SK-N-SH treated with all-trans-retinoic acid at 6 μM for 48 hours (cell line): ENCODE results near the gene SYNDIG1.

Experiments used
- ATAC-seq: fragments of 200-7000 bp; cut with Tn5 transposase; 3 replicates; pipeline ENCODE4 v1.9.1; 2020; ENCODE audit warnings: mild to moderate bottlenecking, moderate library complexity
- ARNTL ChIP-seq: fragments of 450-650 bp; formaldehyde crosslinking; IDR thresholded peaks from 2 replicates; pipeline ENCODE4 v1.5.0; 2020; ENCODE audit warnings: low read depth, mild to moderate bottlenecking, moderate library complexity, borderline replicate concordance
- BACH2 ChIP-seq: fragments of 250-450 bp; sonication (Bioruptor Pico); IDR thresholded peaks from 2 replicates; pipeline ENCODE4 v1.9.0; 2021; ENCODE audit warnings: mild to moderate bottlenecking, borderline replicate concordance
- CSDC2 ChIP-seq: fragments of 250-450 bp; sonication (Bioruptor Pico); IDR thresholded peaks from 2 replicates; pipeline ENCODE4 v1.5.0; 2020; ENCODE audit warnings: mild to moderate bottlenecking, moderate library complexity
- GLIS3 ChIP-seq: fragments of 250-450 bp; sonication (Bioruptor Pico); IDR thresholded peaks from 2 replicates; pipeline ENCODE4 v1.5.0; 2020; ENCODE audit warnings: mild to moderate bottlenecking, moderate library complexity
- ISL1 ChIP-seq: fragments of 250-450 bp; sonication (Bioruptor Pico); IDR thresholded peaks from 2 replicates; pipeline ENCODE4 v2.1.2; 2022; ENCODE audit warnings: mild to moderate bottlenecking, moderate library complexity
- PPARA ChIP-seq: fragments of 250-450 bp; sonication (Bioruptor Pico); IDR thresholded peaks from 2 replicates; pipeline ENCODE4 v1.5.0; 2020; ENCODE audit warnings: mild to moderate bottlenecking, borderline replicate concordance
- RARB ChIP-seq: fragments of 250-450 bp; sonication (Bioruptor Pico); IDR thresholded peaks from 2 replicates; pipeline ENCODE4 v1.8.0; 2021; ENCODE audit warnings: mild to moderate bottlenecking, moderate library complexity
- SNAI2 ChIP-seq: fragments of 250-450 bp; sonication (Bioruptor Pico); IDR thresholded peaks from 2 replicates; pipeline ENCODE4 v1.5.0; 2020; ENCODE audit warnings: mild to moderate bottlenecking, moderate library complexity
- TCF4 ChIP-seq: fragments of 250-450 bp; sonication (Bioruptor Pico); IDR thresholded peaks from 2 replicates; pipeline ENCODE4 v1.8.0; 2021; ENCODE audit warnings: mild to moderate bottlenecking, moderate library complexity, borderline replicate concordance
- TOX ChIP-seq: fragments of 250-450 bp; sonication (Bioruptor Pico); IDR thresholded peaks from 2 replicates; pipeline ENCODE4 v1.8.0; 2021; ENCODE audit warnings: mild to moderate bottlenecking, moderate library complexity, borderline replicate concordance
- ZC3H10 ChIP-seq: fragments of 250-450 bp; sonication (Bioruptor Pico); IDR thresholded peaks from 2 replicates; pipeline ENCODE4 v1.5.1; 2021; ENCODE audit warnings: mild to moderate bottlenecking, moderate library complexity
- ZFP3 ChIP-seq: fragments of 250-450 bp; sonication (Bioruptor Pico); IDR thresholded peaks from 2 replicates; pipeline ENCODE4 v1.5.0; 2020; ENCODE audit warnings: mild to moderate bottlenecking, moderate library complexity
- ZFP30 ChIP-seq: fragments of 450-650 bp; formaldehyde crosslinking; IDR thresholded peaks from 2 replicates; pipeline ENCODE4 v1.5.0; 2022; ENCODE audit warnings: mild to moderate bottlenecking, moderate library complexity
- ZNF565 ChIP-seq: fragments of 450-650 bp; formaldehyde crosslinking; conservative IDR thresholded peaks from 2 replicates; pipeline ENCODE4 v1.5.0; 2020; ENCODE audit warnings: low read depth, mild to moderate bottlenecking, moderate library complexity
- ZNF8 ChIP-seq: fragments of 450-650 bp; formaldehyde crosslinking; IDR thresholded peaks from 2 replicates; pipeline ENCODE4 v1.5.0; 2020; ENCODE audit warnings: mild to moderate bottlenecking, moderate library complexity
- TF ChIP-seq, protein P1 (sequence below): fragments of 250-450 bp; sonication (Bioruptor Pico); IDR thresholded peaks from 2 replicates; pipeline ENCODE4 v1.5.1; 2021; ENCODE audit warnings: mild to moderate bottlenecking, moderate library complexity
- TF ChIP-seq, protein P2 (sequence below): fragments of 250-450 bp; sonication (Bioruptor Pico); IDR thresholded peaks from 2 replicates; pipeline ENCODE4 v1.8.0; 2020; ENCODE audit warnings: mild to moderate bottlenecking, moderate library complexity, borderline replicate concordance
- TF ChIP-seq, protein P3 (sequence below): fragments of 250-450 bp; sonication (Bioruptor Pico); IDR thresholded peaks from 2 replicates; pipeline ENCODE4 v1.5.0; 2020; ENCODE audit warnings: mild to moderate bottlenecking, moderate library complexity
- TF ChIP-seq, protein P4 (sequence below): fragments of 250-450 bp; sonication (Bioruptor Pico); IDR thresholded peaks from 2 replicates; pipeline ENCODE4 v1.8.0; 2021; ENCODE audit warnings: low read depth, mild to moderate bottlenecking, moderate library complexity, borderline replicate concordance

The SYNDIG1 gene

DNA sequence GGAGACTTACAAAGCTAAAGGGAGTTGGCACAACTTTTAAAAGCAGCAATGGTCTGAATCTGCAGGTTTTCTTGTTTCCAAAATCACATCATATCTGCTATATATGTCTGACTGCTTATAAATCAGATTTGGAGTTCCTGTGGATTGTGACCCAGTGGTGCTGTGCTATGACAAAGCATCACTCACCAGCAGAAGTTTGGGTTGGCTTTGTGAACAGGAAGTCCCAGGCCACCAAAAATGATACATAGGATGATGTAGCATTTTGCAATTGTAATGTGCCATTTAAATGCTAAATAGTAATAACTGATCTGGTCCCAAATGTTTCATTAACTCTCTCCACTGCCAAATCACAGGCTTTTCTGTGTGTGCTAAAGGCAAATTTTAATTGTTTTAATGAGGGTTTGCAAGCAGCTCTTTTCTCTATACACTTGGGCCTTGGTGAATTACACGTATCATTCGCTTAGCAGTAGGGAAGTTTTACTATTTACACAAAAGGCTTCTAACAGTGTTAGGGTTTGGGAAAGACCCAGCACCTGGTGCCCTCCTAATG lies 60.8 kb downstream of the SYNDIG1 start:
- TF ChIP-seq, protein P1, sequence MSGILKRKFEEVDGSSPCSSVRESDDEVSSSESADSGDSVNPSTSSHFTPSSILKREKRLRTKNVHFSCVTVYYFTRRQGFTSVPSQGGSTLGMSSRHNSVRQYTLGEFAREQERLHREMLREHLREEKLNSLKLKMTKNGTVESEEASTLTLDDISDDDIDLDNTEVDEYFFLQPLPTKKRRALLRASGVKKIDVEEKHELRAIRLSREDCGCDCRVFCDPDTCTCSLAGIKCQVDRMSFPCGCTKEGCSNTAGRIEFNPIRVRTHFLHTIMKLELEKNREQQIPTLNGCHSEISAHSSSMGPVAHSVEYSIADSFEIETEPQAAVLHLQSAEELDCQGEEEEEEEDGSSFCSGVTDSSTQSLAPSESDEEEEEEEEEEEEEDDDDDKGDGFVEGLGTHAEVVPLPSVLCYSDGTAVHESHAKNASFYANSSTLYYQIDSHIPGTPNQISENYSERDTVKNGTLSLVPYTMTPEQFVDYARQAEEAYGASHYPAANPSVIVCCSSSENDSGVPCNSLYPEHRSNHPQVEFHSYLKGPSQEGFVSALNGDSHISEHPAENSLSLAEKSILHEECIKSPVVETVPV (CRISPR knock-in tag): no peak
- TF ChIP-seq ZNF565 (CRISPR knock-in tag) (no peak), TOX (CRISPR knock-in tag) (no peak), PPARA (no peak)
- TF ChIP-seq, protein P2, sequence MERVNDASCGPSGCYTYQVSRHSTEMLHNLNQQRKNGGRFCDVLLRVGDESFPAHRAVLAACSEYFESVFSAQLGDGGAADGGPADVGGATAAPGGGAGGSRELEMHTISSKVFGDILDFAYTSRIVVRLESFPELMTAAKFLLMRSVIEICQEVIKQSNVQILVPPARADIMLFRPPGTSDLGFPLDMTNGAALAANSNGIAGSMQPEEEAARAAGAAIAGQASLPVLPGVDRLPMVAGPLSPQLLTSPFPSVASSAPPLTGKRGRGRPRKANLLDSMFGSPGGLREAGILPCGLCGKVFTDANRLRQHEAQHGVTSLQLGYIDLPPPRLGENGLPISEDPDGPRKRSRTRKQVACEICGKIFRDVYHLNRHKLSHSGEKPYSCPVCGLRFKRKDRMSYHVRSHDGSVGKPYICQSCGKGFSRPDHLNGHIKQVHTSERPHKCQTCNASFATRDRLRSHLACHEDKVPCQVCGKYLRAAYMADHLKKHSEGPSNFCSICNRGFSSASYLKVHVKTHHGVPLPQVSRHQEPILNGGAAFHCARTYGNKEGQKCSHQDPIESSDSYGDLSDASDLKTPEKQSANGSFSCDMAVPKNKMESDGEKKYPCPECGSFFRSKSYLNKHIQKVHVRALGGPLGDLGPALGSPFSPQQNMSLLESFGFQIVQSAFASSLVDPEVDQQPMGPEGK (CRISPR knock-in tag): no peak
- TF ChIP-seq, protein P3, sequence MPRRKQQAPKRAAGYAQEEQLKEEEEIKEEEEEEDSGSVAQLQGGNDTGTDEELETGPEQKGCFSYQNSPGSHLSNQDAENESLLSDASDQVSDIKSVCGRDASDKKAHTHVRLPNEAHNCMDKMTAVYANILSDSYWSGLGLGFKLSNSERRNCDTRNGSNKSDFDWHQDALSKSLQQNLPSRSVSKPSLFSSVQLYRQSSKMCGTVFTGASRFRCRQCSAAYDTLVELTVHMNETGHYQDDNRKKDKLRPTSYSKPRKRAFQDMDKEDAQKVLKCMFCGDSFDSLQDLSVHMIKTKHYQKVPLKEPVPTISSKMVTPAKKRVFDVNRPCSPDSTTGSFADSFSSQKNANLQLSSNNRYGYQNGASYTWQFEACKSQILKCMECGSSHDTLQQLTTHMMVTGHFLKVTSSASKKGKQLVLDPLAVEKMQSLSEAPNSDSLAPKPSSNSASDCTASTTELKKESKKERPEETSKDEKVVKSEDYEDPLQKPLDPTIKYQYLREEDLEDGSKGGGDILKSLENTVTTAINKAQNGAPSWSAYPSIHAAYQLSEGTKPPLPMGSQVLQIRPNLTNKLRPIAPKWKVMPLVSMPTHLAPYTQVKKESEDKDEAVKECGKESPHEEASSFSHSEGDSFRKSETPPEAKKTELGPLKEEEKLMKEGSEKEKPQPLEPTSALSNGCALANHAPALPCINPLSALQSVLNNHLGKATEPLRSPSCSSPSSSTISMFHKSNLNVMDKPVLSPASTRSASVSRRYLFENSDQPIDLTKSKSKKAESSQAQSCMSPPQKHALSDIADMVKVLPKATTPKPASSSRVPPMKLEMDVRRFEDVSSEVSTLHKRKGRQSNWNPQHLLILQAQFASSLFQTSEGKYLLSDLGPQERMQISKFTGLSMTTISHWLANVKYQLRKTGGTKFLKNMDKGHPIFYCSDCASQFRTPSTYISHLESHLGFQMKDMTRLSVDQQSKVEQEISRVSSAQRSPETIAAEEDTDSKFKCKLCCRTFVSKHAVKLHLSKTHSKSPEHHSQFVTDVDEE (CRISPR knock-in tag): no peak
- TF ChIP-seq, all 23 proteins: peak for 0
- no peak for ATAC-seq

DNA sequence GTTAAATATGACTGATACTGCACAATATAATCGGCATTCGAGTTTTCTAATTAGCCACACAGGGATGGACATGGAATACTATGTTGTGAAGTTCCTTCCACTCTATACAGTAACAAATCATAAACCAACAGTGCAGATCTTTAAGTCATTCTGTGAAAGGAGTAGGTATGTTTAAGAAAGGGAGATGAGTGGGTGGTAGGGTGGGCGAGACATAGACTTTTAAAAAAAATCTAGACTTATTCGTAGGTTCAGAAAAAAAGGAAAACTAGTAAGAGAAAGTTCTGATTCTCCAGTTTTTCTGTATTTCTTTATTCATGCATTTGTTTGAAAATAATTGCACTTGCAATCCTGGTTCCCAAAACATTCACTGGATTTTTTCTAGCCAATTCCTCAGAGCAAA lies 61.8 kb downstream of the SYNDIG1 start:
- no peak for ATAC-seq
- TF ChIP-seq ISL1 (CRISPR knock-in tag) (no peak), ZFP3 (no peak), CSDC2 (CRISPR knock-in tag) (no peak), ZC3H10 (no peak), ARNTL (no peak), ZNF8 (no peak), BACH2 (no peak), ZNF565 (CRISPR knock-in tag) (no peak), SNAI2 (CRISPR knock-in tag) (no peak), TCF4 (CRISPR knock-in tag) (no peak), ZFP30 (CRISPR knock-in tag) (no peak), TOX (CRISPR knock-in tag) (no peak), RARB (CRISPR knock-in tag) (no peak), GLIS3 (no peak), PPARA (no peak)
- TF ChIP-seq, protein P4, sequence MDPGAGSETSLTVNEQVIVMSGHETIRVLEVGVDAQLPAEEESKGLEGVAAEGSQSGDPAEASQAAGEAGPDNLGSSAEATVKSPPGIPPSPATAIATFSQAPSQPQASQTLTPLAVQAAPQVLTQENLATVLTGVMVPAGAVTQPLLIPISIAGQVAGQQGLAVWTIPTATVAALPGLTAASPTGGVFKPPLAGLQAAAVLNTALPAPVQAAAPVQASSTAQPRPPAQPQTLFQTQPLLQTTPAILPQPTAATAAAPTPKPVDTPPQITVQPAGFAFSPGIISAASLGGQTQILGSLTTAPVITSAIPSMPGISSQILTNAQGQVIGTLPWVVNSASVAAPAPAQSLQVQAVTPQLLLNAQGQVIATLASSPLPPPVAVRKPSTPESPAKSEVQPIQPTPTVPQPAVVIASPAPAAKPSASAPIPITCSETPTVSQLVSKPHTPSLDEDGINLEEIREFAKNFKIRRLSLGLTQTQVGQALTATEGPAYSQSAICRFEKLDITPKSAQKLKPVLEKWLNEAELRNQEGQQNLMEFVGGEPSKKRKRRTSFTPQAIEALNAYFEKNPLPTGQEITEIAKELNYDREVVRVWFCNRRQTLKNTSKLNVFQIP (CRISPR knock-in tag): no peak
- TF ChIP-seq, protein P2 (CRISPR knock-in tag): no peak
- TF ChIP-seq, protein P1 (CRISPR knock-in tag): no peak
